PFSK-1 (cell line): ENCODE measurements around the gene TMEM125.

Experiments
- FOXP2 ChIP-seq: optimal IDR thresholded peaks from 2 replicates; pipeline ENCODE3; 2011; ENCODE audit warnings: borderline replicate concordance, control low read depth, inconsistent platforms; ENCODE audit not compliant: insufficient read depth; ENCODE audit errors: extremely low read length, extremely low read depth
- POLR2AphosphoS5 ChIP-seq: IDR thresholded peaks from 2 replicates; pipeline ENCODE4 v1.6.1; 2012; ENCODE audit warnings: low read depth, mild to moderate bottlenecking, control low read depth, low read length, moderate library complexity
- REST ChIP-seq, 2 experiments: IDR thresholded peaks; 2 replicates each; pipeline versions ENCODE4 v1.6.1 to v1.8.0; 2011 to 2012; ENCODE audit warnings: low read depth in 2 of 2, low read length in 2 of 2, control low read depth in 1 of 2, inconsistent platforms in 1 of 2, mild to moderate bottlenecking in 1 of 2, moderate library complexity in 1 of 2; ENCODE audit not compliant: insufficient read depth in 1 of 2
- SIN3A ChIP-seq: IDR thresholded peaks from 2 replicates; pipeline ENCODE4 v1.6.1; 2012; ENCODE audit warnings: mild to moderate bottlenecking, low read length, moderate library complexity, borderline replicate concordance; ENCODE audit not compliant: insufficient read depth
- TAF1 ChIP-seq: IDR thresholded peaks from 2 replicates; pipeline ENCODE4 v1.6.1; 2012; ENCODE audit warnings: low read length, control low read depth, borderline replicate concordance; ENCODE audit not compliant: insufficient read depth

TMEM125 gene

GRCh38 chr1:43253173-43253572 is 16.6 kb upstream of the TMEM125 start:
- TF ChIP-seq POLR2AphosphoS5: no peak

GRCh38 chr1:43253876-43254275 is 15.9 kb upstream of the TMEM125 start:
- TF ChIP-seq TAF1: no peak

- TF ChIP-seq POLR2AphosphoS5 (no peak), FOXP2 (no peak), REST (IDR thresholded peaks at IDR 0.05; ENCODE audit: insufficient read depth in 1 of 2, low read depth in 2 of 2, low read length in 2 of 2) (no peak)
Measured at GRCh38 chr1:43255438-43256210, 14.2 kb upstream of the TMEM125 start.

- TF ChIP-seq TAF1 (no peak), FOXP2 (no peak), REST (IDR thresholded peaks at IDR 0.05; ENCODE audit: insufficient read depth in 1 of 2, low read depth in 2 of 2, low read length in 2 of 2) (no peak), POLR2AphosphoS5 (no peak), SIN3A (no peak)
Measured at GRCh38 chr1:43256675-43257570, 12.9 kb upstream of the TMEM125 start.

GRCh38 chr1:43258370-43258769 is 11.4 kb upstream of the TMEM125 start:
- TF ChIP-seq REST (IDR thresholded peaks at IDR 0.05; ENCODE audit: insufficient read depth in 1 of 2, low read depth in 2 of 2, low read length in 2 of 2) (no peak), POLR2AphosphoS5 (no peak), FOXP2 (no peak), SIN3A (no peak), TAF1 (no peak)

- TF ChIP-seq TAF1: no peak
- TF ChIP-seq SIN3A: no peak
- TF ChIP-seq REST (IDR thresholded peaks at IDR 0.05; ENCODE audit: insufficient read depth in 1 of 2, low read depth in 2 of 2, low read length in 2 of 2): no peak
- no peak for TF ChIP-seq POLR2AphosphoS5
- no peak for TF ChIP-seq FOXP2
Measured at GRCh38 chr1:43265431-43265830, 4.4 kb upstream of the TMEM125 start.
